GM18520 (cell line): ENCODE results near the gene GPR31.

Experiments used
- ATAC-seq: cut with Tn5 transposase; IDR thresholded peaks from one replicate; pipeline ENCODE4 v1.9.1; 2021; ENCODE audit not compliant: unreplicated experiment

GPR31 gene

GRCh38 chr6:167140589-167141474 lies 16.9 kb downstream of the GPR31 start:
- no peak for ATAC-seq

- no peak for ATAC-seq
Measured at GRCh38 chr6:167139761-167140160, 18.0 kb downstream of the GPR31 start.

- no peak for ATAC-seq
Measured at GRCh38 chr6:167137881-167138280, 19.9 kb downstream of the GPR31 start.

- ATAC-seq = no peak
Measured at GRCh38 chr6:167137081-167137480, 20.7 kb downstream of the GPR31 start.

GRCh38 chr6:167136376-167136775 lies 21.4 kb downstream of the GPR31 start:
- no peak for ATAC-seq

GRCh38 chr6:167134448-167135328 lies 23.1 kb downstream of the GPR31 start:
- ATAC-seq = no peak

GRCh38 chr6:167130712-167131684 lies 26.8 kb downstream of the GPR31 start:
- no peak for ATAC-seq

- peak; percentile 72 for ATAC-seq
Measured at GRCh38 chr6:167130008-167130677, 27.6 kb downstream of the GPR31 start.

GRCh38 chr6:167129562-167129961 lies 28.2 kb downstream of the GPR31 start:
- ATAC-seq = no peak

- ATAC-seq = no peak
Measured at GRCh38 chr6:167129159-167129558, 28.6 kb downstream of the GPR31 start.

- ATAC-seq = no peak
Measured at GRCh38 chr6:167127785-167128531, 29.8 kb downstream of the GPR31 start.

- no peak for ATAC-seq
Measured at GRCh38 chr6:167125855-167126349, 31.9 kb downstream of the GPR31 start.

- no peak for ATAC-seq
Measured at GRCh38 chr6:167125410-167125809, 32.4 kb downstream of the GPR31 start.

GRCh38 chr6:167124753-167125152 lies 33.0 kb downstream of the GPR31 start:
- no peak for ATAC-seq

GRCh38 chr6:167122827-167123657 lies 34.7 kb downstream of the GPR31 start, which contains the start of gene CCR6:
Gene CCR6 (plus strand): TSS chr6:167123096. CDS start chr6:167136135, 13,039 bp downstream.
- no peak for ATAC-seq

- ATAC-seq = peak; percentile 31
Measured at GRCh38 chr6:167122041-167122826, 35.5 kb downstream of the GPR31 start.

GRCh38 chr6:167121335-167121841 lies 36.4 kb downstream of the GPR31 start:
- no peak for ATAC-seq
